ENCODE measurements around the gene CAPRIN2.

Gene CAPRIN2

DNA sequence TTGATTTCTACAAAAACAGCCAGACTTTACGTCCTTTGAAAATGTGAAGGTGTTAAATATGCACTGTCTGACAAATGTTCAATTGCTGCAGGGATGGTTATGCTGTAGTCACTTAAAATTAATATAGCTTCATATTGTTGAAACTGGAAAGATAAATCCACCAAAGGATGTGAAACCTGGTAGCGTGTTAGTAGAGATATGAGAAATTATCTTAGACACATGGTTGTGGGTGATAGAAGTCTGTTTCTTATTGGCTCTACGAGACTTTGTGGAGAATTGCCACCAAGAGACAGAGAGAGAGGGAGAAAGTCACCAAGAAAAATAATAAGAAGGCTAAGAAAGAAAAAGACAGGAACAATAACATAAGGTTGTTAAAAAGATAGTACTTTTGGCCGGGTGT, 2.6 kb upstream of the CAPRIN2 start:
- DNase-seq, result no peak

DNA sequence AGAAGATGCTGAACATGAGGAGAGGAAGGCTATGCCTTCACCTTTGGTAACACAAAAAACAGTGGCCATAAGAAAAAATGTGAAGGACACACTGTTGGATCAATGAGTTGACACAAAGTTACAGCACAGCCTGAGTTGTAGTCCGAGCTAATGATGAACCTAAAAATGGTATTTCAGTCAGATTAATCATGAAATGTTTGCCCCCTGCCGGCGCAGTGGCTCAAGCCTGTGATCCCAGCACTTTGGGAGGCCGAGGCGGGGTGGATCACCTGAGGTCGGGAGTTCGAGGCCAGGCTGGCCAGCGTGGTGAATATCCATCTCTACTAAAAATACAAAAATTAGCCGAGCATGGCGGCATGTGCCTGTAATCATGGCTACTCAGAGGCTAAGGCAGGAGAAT, 1.3 kb upstream of the CAPRIN2 start:
- no peak for DNase-seq

DNA sequence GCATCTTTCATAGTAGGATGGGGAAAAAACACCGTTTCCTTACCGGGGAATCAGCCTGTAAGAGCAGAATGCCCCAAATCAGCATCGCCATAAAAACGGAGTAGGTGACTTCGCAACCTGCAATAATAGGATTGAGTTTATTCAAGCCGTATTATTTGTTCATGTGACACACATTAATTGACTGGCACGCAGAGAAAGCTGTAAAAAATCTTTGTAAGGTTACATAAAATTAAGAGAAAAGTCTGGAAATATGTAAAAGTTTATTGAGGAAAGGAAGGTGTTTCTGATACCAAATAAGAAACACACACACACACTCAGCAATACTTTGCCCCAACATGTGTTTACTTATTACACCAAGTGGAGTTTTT, 628 bp upstream of the CAPRIN2 start:
- no peak for DNase-seq

DNA sequence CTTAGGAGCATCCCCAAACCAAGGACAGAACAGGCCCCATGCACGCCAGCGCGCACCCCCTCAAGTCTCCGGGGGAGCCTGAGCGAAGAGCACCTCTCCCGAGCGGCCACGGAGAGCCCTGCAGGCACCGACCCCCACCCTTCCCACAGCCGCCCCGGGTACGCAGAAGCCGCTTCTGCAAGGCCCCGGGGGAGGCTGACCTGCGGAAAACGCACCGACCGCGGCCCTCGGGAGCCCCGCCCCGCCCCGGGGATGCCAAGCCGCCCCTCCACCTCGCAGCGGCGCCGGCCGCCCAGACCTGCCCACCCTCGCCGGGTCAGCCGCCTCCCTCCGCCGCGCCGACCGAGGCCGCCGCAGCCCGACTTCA, 385 bp downstream of the CAPRIN2 start:
- no peak for DNase-seq

DNA sequence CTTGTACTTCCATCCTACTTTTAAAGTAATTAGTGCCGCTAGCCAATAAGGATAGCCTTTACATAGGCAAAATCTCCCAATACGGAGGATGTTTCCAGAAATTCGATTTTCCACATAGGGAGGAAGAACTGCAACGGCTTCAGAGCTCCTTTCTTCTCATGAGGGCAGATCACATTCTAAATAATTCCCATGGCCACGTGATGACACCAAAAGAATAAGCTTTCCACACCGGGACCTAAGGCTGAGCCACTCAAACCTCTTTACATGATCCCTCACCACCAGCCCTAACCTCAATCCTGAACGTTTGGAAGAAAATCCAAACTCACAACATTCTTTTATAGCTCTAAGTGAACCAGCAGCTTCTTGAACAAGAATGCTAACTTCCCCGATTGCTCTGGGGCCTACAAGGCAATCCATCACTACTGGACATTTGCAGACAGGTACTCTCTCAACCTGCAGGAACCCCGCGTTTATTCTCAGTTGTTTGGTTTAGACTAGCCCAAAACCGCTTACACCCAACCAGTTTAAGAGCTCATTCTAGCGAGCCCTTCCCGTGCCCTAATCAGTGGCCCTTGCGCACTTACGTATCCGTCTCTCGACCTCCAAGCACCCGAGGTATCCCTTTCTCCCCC, 884 bp downstream of the CAPRIN2 start:
- no peak for DNase-seq

DNA sequence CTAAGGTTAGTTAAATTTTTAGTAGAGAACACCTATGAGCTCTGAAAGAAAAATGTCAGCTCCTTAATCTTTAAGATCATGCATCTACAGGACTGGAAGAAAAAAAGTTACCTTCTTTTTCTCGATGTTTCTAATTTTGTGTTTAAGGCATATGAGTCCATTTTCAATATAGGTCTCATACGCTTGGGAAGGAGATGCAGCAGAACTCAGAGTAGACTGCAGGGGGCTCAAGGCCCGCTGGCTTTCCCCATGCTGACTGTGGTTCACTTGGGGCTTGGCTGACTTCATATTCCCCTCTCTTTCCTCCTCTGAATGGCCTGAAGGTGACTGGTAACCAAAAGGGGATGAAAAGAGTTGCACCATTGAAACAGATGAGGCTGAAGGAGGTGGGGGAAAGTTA, 1.5 kb downstream of the CAPRIN2 start:
- DNase-seq, result peak; percentile 84

DNA sequence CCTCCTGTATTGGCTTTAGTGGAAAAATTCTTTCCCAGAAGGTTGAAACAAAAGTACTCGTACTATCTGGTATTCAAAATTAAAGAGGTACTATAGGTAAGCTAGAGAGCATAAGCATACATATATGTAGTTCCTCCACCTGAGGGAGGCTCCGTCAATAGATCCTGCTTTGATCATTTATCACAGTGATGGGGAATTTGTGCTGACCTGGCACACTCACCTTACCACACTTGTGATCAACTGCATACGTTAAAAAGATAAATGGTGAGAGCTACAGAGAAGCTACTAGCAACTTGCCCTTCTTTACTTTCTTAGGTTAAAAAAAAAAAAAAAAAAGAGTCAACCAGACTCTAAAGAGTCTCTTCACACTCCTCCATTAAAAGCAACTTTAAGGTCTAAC, 2.5 kb downstream of the CAPRIN2 start:
- no peak for DNase-seq

DNA sequence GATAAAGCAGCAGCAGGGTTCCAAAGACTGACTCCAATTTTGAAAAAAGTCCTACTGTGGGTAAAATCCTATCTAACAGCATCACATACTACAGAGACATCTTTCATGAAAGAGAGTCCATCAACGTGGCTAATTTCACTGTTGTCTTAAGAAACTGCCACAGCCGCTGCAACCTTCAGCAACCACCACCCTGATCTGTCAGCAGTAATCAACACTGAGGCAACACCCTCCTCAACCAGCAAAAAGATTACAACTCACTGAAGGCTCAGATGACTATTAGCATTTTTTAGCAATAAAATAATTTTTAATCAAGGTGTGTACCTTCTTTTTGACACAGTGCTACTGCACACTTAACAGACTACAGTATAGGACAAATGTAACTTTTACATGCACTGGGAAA, 6.6 kb downstream of the CAPRIN2 start:
- DNase-seq, result no peak

DNA sequence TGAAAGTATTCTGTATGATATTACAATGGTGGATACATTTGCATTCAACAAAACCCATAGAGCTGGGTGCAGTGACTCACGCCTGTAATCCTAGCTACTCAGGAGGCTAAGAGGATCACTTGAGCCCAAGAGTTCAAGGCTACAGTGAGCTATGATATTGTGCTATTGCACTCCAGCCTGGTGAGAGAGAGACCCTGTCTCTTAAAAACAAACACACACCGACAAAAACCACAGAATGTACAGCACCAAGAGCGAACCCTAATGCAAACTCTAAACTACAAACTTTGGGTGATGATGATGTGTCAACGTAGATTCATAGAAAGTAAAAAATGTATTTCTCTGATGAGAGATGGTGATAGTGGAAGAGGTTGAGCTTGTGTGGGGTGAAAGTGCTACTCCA, 8.6 kb downstream of the CAPRIN2 start:
- DNase-seq, result no peak

DNA sequence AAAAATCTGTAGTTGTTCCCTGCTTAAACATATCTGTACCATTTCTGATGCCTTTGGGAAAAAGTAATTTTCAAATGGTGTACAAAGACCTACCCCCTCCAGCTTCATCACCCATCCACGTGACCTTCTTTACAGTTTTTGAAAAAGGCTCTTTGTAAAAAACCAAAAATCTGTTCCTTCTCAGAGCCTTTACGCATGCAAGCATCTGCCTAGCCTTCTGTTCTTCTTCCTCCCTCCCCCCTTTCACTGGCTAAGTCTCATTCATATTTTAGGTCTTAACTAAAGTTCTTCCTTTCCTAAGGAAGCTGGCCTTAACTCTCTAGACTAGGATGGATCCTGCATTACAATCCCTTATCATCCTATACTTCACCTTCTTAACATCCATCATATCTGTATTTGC, 10.4 kb downstream of the CAPRIN2 start:
- DNase-seq, result no peak

DNA sequence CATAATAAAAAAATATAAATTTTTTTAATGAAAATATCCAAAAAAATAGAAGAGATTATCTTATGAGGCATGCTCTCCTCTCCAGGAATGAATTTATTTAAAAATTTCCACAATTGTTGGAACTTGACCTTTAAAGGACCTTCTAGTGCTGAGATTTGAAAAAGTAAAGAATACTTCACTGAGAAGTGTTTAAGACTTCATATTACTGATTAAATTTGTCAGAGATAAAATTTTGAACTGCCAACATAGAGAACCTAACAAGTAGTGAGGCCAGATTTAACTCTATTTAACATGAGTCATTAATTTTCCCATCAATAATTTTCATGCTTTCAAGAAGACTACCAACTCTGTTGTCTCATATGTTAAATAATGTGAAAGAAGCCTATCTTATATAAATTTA, 14.5 kb downstream of the CAPRIN2 start:
- DNase-seq, result no peak

DNA sequence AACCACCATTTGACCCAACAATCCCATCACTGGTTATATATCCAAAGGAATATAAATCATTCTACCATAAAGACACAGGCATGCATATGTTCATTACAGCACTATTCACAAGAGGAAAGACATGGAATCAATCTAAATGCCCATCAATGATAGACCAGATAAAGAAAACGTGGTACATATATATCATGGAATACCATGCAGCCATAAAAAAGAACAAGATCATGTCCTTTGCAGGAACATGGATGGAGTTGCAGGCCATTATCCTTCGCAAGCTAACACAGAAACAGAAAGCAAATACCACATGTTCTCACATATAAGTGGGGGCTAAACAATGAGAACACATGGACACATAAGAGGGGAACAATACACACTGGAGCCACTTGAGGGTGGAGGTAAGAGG, 15.7 kb downstream of the CAPRIN2 start:
- DNase-seq, result no peak

DNA sequence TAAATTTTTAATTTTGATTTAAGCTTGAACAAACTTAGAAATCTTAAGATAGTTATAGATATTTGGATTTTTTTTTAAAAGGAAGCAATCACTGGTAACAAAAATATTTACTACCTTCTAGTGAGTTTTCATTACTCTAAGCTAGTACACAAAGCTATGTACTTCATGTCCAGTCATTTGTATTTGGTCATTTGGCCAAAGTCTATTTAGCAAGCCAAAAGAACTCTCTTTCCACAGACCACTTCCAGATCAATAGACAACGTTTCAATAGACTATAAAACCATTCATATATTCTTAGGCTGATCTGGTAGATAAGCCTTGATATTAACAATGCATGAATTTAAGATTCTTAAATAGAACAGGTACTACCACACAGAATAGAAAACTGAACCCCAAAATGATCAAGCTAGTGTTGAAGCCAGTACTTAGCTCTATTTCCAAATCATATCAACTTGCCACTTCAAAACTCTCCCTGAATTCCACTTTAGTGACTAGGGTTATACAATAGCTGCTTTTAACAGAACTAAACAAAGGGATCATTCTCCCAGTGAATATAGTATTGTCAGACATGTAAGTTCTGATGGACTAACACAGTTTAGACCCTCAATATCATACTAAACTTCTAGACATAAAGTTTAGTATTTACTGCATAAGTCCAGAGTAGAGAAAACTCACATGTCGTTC, 21.7 kb downstream of the CAPRIN2 start:
- no peak for DNase-seq

DNA sequence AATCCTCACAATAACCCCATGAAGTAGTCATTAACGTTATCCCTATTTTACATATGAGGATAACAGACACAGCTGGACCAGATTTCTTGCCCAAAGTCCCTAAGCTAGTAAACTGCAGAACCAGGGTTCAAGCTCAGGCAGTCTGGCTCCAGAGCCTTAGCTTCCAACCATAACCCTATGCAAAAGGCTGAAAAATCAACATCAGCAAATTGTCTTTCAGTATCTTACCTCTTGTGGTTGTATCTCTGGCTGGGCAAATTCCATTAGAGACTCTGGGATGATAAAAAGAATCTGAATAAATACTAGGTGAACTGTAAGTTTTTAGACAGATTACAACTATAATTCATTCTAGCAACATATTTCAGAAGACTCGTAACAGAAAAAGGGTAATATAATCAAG, 24.7 kb downstream of the CAPRIN2 start:
- no peak for DNase-seq

DNA sequence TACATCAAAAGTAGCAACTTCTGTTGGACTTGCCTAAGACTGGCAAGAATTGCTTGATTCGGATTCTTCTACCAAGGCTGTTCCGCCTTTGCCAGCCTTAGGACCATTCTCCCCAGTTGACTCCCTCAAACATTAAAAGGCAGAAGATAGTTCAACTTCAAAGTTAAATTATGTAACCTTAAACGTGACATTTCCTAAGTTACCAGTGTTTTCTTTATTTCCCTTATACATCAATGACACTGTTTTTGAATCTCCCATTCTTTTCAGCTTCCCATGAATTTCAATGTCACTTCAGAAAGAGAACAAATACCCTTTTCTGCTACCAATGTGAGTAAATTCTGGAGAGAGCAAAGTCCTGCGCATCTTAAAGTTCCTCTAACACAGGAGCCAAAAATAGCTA, 25.2 kb downstream of the CAPRIN2 start:
- DNase-seq, result no peak

DNA sequence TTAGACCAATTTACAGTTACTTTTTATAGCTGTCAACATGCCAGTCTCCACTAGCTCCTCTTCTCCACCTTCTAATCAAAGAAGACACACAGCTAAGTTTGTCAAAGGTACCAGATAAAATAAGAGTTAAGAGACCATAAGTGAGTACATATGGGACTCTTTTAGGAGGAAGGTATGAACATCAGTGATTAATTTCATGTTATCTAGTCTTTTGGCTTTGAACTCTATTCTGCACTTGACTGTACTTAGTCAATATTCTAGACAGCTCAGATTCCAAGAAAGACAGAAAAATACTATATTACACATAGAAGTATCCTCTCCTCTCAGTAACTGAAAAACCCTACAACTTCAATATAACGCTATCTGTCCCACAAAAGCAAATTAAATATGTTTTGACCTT, 28.1 kb downstream of the CAPRIN2 start:
- no peak for DNase-seq

DNA sequence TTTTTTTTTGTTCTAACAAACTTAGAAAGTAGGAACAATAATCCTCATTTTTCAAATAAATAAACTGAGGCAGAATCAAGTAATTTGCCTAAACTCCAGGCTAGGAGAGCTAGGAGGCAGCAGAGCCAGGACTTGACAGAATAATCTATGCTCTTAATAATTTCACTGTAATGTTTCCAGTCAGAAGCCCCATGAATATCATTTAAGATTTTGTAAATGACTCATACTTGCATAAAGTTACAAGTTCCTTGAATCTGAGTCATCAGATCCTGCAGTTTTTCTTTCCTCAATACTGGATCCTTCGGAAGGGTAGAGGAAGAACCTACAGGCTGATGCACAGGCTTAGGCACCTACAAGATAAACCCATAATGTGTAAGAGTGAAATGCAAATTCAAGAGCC, 29.0 kb downstream of the CAPRIN2 start:
- DNase-seq, result no peak

DNA sequence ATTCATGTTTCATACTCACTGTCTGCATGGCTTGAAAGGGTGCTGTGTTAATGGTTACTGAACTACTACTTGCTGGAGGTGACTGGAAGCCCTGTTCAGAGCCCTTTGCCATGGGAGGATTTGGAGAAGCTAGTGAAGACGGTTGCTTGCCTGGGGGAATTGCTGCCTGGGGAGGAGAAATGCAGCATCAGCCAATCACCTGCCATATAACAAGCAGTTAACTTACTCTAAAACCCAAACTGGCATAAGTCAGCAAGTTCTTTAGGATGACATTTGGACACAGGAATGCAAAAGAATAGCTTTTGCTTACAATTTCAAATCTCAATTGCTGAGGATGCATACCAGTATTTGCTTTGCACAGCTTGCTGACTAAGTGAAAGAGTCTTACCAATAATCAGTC, 35.7 kb downstream of the CAPRIN2 start:
- peak; percentile 80 for DNase-seq

DNA sequence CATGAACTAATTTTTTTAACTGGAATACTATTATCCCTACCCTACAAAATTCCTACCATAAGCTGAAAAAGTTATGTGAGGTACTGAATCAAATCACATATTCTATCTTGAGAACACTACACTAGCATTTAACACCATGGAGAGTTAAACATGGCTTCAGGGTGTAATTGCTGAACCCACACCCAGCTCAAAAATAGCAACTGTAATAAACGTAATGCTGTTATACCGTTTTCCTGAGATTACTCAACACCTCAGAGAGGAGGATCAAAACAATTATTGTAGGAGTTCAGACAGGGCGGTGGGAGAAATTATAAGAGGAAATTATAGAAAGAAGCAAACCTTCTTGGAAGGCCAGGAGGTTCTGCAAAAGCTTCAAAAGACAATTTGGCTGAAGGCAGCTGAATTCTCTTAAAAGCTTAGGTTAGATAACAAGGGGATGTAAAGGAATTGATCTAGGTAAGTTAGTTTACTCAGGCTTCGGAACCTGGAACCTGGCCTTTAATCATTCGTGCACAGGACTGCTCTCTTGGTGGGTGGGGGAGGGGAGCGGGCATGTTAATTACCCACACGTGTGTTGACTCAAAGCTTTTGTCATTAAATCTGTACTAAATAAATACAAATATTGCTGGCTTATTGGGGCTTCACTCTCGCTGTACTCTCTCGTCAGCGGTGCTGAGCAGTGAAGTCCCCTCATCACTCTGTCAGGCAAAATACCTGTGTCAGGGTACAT, 47.0 kb downstream of the CAPRIN2 start:
- no peak for DNase-seq

DNA sequence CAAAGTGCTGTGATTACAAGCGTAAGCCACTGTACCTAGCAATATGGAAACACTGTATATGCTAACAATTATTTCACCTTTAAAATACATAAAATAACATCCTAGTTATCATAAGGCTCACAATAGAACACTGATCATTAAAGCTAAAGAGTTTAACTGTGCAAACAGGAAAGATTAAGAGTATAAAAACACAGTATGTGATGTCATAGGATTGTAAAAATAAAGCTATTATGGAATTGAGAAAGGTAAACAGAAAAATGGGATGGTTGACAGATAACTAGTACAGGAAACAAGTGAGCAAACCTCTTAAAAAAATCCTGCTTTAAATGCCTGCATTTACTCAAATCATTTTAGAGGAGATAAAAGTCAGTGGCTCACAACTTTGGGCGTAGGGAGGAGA, 48.3 kb downstream of the CAPRIN2 start:
- no peak for DNase-seq

DNA sequence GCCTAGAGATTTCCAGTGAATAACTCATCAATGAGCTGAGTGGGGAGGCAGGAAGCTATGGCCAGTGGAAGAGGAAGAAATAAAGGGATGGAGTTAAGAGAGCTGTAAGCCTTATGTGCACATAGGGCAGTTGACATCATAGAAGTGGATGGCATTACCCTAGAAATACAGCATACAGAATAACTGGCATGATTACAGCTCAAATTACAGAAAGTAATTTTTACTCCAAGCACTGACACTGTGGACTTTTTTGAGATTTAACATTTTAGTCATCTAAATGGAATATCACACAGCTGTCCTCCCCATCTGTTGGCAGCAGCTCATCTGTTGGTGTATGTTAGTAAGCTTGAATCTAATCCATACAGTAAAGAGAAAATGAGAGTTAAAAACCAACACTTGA, 53.7 kb downstream of the CAPRIN2 start:
- no peak for DNase-seq

DNA sequence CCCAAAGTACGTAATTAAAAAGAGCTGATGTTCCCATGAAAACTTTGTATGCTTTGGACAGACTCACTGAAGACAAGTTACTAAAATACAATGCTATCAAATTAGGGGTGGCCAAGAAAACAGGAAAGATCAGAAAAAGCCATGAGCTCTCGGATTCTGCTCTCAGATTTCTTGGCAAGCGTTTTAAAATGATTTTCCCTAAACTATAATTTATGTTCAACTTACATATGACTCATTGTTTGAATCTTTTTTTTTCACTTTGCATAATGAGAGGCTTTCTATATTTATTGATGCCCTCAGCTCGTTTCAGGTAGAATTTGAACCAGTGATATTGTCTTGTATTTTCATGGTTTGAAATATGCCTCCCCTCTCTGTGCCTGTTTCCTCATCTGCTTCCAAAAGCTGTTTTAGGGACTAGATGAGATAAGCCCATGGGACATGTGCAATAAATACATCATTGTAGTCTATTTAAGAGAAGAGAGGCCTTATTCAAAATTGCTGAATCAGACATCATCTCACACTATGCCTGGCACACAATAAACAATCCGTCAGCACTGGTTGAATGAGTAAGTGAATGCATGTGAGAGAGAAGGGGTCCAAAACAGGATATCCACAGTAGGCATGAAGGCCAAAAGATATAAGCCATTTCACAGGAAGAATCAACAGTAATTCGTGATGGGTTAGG, 54.4 kb downstream of the CAPRIN2 start:
- DNase-seq, result no peak

DNA sequence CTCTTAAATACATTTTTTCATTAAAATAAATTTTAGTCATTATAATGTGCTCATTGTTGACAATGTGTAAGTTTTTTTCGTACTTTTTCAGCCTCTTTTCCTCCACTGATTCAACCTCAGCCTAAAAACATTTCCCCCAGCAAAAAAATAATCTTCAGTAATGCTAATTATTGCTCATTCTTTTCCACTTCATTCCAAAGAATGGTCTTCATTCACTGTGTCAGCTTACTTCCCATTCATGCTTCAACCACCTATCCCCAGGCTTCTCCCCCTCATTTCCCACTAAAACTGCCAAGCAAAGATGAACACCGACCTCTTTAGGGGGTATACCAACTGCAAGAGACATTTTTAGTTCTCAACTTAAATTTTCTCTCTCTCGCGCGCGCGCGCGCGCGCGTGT, 56.4 kb downstream of the CAPRIN2 start:
- DNase-seq, result no peak

DNA sequence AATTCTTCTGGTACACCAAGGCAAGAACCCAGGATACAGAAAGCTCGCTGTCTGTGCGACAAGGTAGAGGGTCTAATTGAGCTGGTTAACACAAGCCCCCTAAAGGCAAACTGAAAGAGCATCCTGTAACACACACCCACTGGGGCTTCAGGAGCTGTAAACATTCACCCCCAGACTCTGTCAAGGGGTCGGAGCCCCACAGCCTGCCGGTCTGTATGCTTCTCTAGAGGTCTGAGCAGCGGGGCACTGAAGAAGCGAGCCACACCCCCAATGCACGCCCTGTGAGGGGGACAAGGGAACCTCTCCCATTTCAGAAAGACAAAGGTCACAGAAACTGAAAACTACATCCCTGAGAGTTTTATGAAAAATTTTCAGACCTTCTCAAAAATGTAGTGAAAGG, 57.8 kb downstream of the CAPRIN2 start:
- DNase-seq, result no peak

Measured in islet precursor cell (in vitro differentiated cells).